Upper lobe of left lung (tissue), 6 donors: ENCODE results near the gene TTC36. TPM values are rescaled to one million over a fixed set of nuclear protein-coding genes. Genes with fewer than 3 reads are reported as not detected.
"Not testable (repeated sequence)": the region's sequence is repeated elsewhere in the genome, so short reads cannot be mapped to it uniquely, and the experiment has no call there.

ENCODE experiments used
- ATAC-seq, 2 donors: fragments of 200-7000 bp; cut with Tn5 transposase; one replicate each; pipeline ENCODE4 v1.9.1; 2022; ENCODE audit warnings: mild to moderate bottlenecking in 2 of 2, moderate library complexity in 2 of 2; ENCODE audit not compliant: low FRiP score in 2 of 2
- DNase-seq, 2 donors: peaks; one replicate each; pipeline ENCODE4 v3.0.0-alpha.2; 2019 to 2020
- H3K27ac ChIP-seq, 4 donors: fragments of 200-600 bp; sonication (generic); one replicate each; pipeline ENCODE4 v1.5.1; 2016 to 2019
- H3K27me3 ChIP-seq, 4 donors: fragments of 200-600 bp; sonication (generic); one replicate each; pipeline ENCODE4 v1.5.1; 2017 to 2019
- H3K36me3 ChIP-seq, 4 donors: fragments of 200-600 bp; sonication (generic); one replicate each; pipeline ENCODE4 v1.5.1; 2016 to 2019
- H3K4me1 ChIP-seq, 4 donors: fragments of 200-600 bp; sonication (generic); one replicate each; pipeline ENCODE4 v1.5.1; 2018 to 2019
- H3K4me3 ChIP-seq, 4 donors: fragments of 200-600 bp; sonication (generic); one replicate each; pipeline ENCODE4 v1.5.1; 2017 to 2019; ENCODE audit warnings: mild to moderate bottlenecking in 2 of 4, moderate library complexity in 1 of 4
- H3K9me3 ChIP-seq, 4 donors: fragments of 200-600 bp; sonication (generic); one replicate each; pipeline ENCODE4 v1.5.1; 2018 to 2019
- CTCF ChIP-seq, 6 experiments: fragments of 450-650 bp in 4 of 6; fragments of 200-600 bp in 2 of 6; sonication (generic) in 2 of 6; IDR thresholded peaks; one replicate each; pipeline ENCODE4 v1.5.1; 2016 to 2019; ENCODE audit warnings: antibody characterized with exemption in 6 of 6
- EP300 ChIP-seq, 4 donors: sonication (generic); formaldehyde crosslinking; IDR thresholded peaks; one replicate each; pipeline ENCODE4 v1.5.1; 2017; ENCODE audit warnings: antibody characterized with exemption in 4 of 4, control low read depth in 2 of 4
- POLR2A ChIP-seq, 4 donors: fragments of 450-650 bp; IDR thresholded peaks; one replicate each; pipeline ENCODE4 v1.5.1; 2016 to 2017; ENCODE audit warnings: antibody characterized with exemption in 4 of 4, mild to moderate bottlenecking in 2 of 4
- POLR2AphosphoS5 ChIP-seq, 2 donors: sonication (generic); formaldehyde crosslinking; IDR thresholded peaks; one replicate each; pipeline ENCODE4 v1.5.1; 2017; ENCODE audit warnings: antibody characterized with exemption in 2 of 2
- WGBS, 2 donors: methylation state at CpG; one replicate each; pipeline ENCODE4 v1.1.5; 2017 to 2018; 5-methylcytosine and 5-hydroxymethylcytosine counted together
- total RNA-seq, 6 donors: library from RNA; depleted of rRNA in 4 of 6; stranded (reverse); fragments of >200 nt in 4 of 6; gene quantifications; one replicate each; pipeline versions ENCODE4 v1.1.0 to v1.2.1, GENCODE V29; 2016 to 2021
- donor health status: DM: no; HTN: no; CAD: no; lungs with moderate emphysema.
- donor health status: DM: no; HTN: yes; CAD: no; lungs with severe emphysema.

Gene TTC36
- total RNA-seq, 6 donors from 2014 or later = 0.34 to 9.4 (median 1.5) TPM; not detected in 2

DNA sequence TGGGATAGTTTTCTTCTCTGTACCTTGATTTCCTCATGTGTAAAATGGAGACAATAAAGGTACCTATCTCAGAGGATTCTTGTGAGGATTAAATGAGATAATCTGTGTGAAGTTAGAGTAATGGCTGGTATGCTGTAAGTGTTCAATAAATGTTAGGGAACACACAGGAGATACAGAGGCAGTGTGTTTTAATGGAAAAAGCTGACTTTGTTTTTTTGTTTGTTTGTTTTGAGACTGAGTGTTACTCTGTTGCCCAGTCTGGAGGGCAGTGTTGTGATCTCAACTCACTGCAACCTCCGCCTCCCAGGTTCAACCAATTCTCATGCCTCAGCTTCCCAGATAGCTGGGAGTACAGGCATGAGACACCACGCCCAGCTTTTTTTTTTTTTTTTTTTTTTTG, 42.4 kb downstream of the TTC36 start:
- 83 to 94% methylated on average over 2 of the region's 2 CpGs for WGBS, 2 donors
- Histone ChIP-seq H3K27me3 (no peaks in the 10 kb centered on the region), H3K4me3 (no peak overlapping the region), H3K4me1 (peaks cover 20 to 35% (median 28%) of the 10 kb centered on the region in 4 donors), H3K27ac (no peak overlapping the region), H3K9me3 (no peaks in the 10 kb centered on the region), H3K36me3 (no peaks in the 10 kb centered on the region)
- TF ChIP-seq POLR2AphosphoS5 (IDR thresholded peaks at IDR 0.05) (no peak), POLR2A (IDR thresholded peaks at IDR 0.05) (no peak), CTCF (IDR thresholded peaks at IDR 0.05) (no peak), EP300 (IDR thresholded peaks at IDR 0.05) (no peak)
- DNase-seq = no peak
- ATAC-seq = no peak

- DNase-seq = no peak
- no peaks in the 10 kb centered on the region for H3K36me3 ChIP-seq
- TF ChIP-seq EP300 (IDR thresholded peaks at IDR 0.05) = no peak
- TF ChIP-seq CTCF (IDR thresholded peaks at IDR 0.05) = no peak
- no peak for TF ChIP-seq POLR2AphosphoS5 (IDR thresholded peaks at IDR 0.05)
- TF ChIP-seq POLR2A (IDR thresholded peaks at IDR 0.05) = no peak
- no peak for ATAC-seq
- peak overlapping the region in 1 of 4 donors; percentile 99 for H3K27ac ChIP-seq
- H3K4me1 ChIP-seq = peaks cover 24 to 37% (median 31%) of the 10 kb centered on the region in 4 donors
- WGBS, 2 donors = 84 to 98% methylated on average over 1 of the region's 1 CpG
- no peak overlapping the region for H3K4me3 ChIP-seq
- no peaks in the 10 kb centered on the region for H3K27me3 ChIP-seq
- H3K9me3 ChIP-seq = no peaks in the 10 kb centered on the region
Measured at GRCh38 chr11:118570787-118571186, 43.5 kb downstream of the TTC36 start.

DNA sequence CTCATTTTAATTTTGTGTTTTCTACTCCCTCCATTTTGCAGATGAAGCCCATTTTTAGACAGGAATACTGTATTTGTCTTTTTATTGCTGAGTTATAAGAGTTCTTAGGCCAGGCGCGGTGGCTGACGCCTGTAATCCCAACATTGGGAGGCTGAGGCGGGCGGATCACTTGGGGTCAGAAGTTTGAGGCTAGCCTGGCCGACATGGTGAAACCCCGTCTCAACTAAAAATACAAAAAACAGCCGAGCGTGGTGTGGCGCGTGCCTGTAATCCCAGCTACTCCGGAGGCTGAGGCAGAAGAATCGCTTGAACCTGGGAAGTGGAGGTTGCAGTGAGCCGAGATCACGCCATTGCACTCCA, 44.4 kb downstream of the TTC36 start:
- 11 to 29% methylated on average over 14 to 15 of the region's 15 CpGs for WGBS, 2 donors
- ATAC-seq = peak; percentile 25 to 29

DNA sequence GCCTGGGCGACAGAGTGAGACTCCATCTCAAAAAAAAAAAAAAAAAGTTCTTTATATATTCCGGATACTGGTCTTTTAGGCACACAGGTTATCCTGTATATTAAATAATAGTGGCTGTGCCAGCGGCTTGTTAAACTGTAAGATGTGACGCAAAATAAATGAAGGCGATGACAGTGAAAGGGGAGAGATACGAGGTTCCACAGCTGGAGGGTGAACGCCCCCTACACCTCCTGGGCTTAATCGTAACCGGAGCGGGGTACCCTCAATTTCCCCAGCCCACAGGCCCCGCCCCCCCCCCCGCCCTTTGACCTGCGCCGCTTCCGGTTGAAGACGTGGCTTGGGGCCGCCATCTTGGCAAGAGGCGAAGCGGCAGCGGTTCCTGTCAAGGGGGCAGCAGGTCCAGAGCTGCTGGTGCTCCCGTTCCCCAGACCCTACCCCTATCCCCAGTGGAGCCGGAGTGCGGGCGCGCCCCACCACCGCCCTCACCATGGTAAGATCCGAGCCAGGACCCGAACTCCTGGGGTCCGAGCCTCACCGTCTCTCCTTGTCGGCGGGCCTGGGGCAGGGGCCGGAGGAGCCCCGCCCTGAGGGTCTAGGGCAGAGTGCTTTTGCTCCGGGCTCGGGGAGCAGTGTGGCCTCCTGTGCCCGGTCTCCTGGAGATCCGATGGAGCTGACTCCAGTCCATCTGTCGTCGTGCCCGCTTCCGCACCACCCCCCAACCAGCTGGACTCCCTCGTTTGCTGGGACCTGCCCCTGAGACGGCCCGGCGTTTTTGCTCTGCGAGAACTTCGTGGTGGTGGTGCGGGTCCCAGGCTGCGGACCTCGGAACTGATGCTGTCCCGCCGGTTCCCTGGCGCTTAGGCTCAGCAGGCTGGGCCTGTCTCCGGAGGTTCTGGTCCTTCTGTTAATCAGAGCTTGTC, 45.0 kb downstream of the TTC36 start, which contains the start of gene ARCN1:
Gene ARCN1 (plus strand): TSS at position 349 of the 920 bp plus-strand sequence. CDS start 139 bp downstream, at position 488.
- Histone ChIP-seq H3K4me3 (peak within 1 kb of the TSS; percentile 69 to 99 (median 80)), H3K27me3 (no peaks in the 10 kb centered on the region), H3K36me3 (peaks cover 0 to 1% (median 0%) of the 10 kb centered on the region in 4 donors), H3K9me3 (no peaks in the 10 kb centered on the region), H3K4me1 (peaks cover 26 to 45% (median 36%) of the 10 kb centered on the region in 4 donors), H3K27ac (peak within 1 kb of the TSS; percentile 97 to 99 (median 98))
- TF ChIP-seq EP300 (IDR thresholded peaks at IDR 0.05) (no peak), POLR2AphosphoS5 (IDR thresholded peaks at IDR 0.05) (peak; percentile 81 to 90), POLR2A (IDR thresholded peaks at IDR 0.05) (peak in 2 of 4 donors; percentile 69 to 71), CTCF (IDR thresholded peaks at IDR 0.05) (no peak)
- ATAC-seq (peak; percentile 94 to 95), DNase-seq (peak; percentile 78 to 91)
- 0 to 2% methylated on average over 26 to 40 of the region's 55 CpGs for WGBS, 2 donors

More for the DNA sequence above, 44.4 kb downstream of the TTC36 start:
- Histone ChIP-seq H3K4me1 (peaks cover 26 to 39% (median 33%) of the 10 kb centered on the region in 4 donors), H3K27ac (peak overlapping the region; percentile 97 to 99 (median 98)), H3K4me3 (peak overlapping the region; percentile 69 to 99 (median 80))
- H3K27me3 ChIP-seq, H3K36me3 ChIP-seq, H3K9me3 ChIP-seq, DNase-seq: not testable (repeated sequence)

DNA sequence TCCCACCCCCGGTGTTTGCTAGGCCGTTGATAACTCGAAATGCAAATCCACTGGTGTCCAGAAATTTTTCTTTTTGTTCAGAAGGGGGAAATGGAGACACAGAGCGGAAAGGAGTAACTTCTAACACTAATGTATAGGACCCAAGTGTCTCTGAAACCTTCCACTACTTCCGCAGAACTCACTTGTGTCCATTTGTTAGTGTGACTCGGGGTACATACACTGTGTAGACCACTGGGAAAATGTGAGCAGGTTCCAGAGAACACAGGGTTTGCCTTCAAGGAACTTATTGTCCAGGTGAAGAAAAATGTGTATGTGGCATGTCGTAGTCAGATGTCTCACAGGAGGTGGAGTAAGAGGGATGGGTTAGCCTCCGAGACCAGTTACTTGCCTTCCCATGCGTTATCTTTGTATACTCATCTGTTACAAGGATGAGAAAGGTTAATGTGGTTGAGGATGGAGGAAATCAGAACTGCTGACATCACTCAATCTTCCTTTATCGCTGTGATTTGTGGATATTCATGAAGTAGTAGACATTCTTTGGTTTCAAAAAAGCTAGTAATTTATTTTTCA, 45.8 kb downstream of the TTC36 start:
- peaks cover 0 to 5% (median 0%) of the 10 kb centered on the region in 4 donors for H3K36me3 ChIP-seq
- H3K4me3 ChIP-seq = peak overlapping the region; percentile 69 to 99 (median 80)
- H3K4me1 ChIP-seq = peaks cover 26 to 47% (median 37%) of the 10 kb centered on the region in 4 donors
- TF ChIP-seq EP300 (IDR thresholded peaks at IDR 0.05) (no peak), POLR2AphosphoS5 (IDR thresholded peaks at IDR 0.05) (no peak), CTCF (IDR thresholded peaks at IDR 0.05) (no peak), POLR2A (IDR thresholded peaks at IDR 0.05) (no peak)
- peak overlapping the region; percentile 97 to 99 (median 98) for H3K27ac ChIP-seq
- WGBS, 2 donors = 2 to 7% methylated on average over 10 of the region's 10 CpGs
- ATAC-seq = peak; percentile 42 to 48
- no peaks in the 10 kb centered on the region for H3K9me3 ChIP-seq
- no peaks in the 10 kb centered on the region for H3K27me3 ChIP-seq
- DNase-seq = no peak
